GM08714 (cell line): ENCODE results near the gene MARCHF5.
"Not testable (repeated sequence)": the region's sequence is repeated elsewhere in the genome, so short reads cannot be mapped to it uniquely, and the experiment has no call there.

ENCODE experiments used
- H3K4me3 ChIP-seq: fragments of 200-500 bp; sonication (Bioruptor generic); 2 replicates; pipeline ENCODE4 v1.5.1; 2014; ENCODE audit warnings: mild to moderate bottlenecking, low read length, inconsistent platforms
- ZNF274 ChIP-seq: IDR thresholded peaks from 2 replicates; pipeline ENCODE4 v1.6.1; 2012; ENCODE audit warnings: mild to moderate bottlenecking, low read depth, low read length

MARCHF5 gene

DNA sequence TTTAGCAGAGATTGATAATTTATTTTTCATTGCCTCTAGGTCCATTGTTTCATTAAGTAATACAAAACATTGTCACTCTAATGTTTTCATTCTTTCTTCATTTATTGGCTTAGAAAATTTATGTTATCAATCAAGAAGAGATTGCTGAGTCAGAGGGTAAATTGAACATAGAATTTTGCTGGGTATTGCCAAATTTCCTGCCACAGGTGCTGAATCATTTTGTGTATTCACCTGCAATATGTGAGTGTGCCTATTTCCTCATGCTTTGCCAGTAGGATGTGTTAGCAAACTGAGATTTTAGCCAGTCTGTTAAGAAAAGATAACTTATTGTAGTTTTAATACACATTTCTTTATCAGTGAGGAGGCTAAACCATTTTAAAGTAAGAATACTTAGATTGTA is 38.0 kb downstream of the MARCHF5 start:
- no peak for TF ChIP-seq ZNF274
- no peak overlapping the region for H3K4me3 ChIP-seq

DNA sequence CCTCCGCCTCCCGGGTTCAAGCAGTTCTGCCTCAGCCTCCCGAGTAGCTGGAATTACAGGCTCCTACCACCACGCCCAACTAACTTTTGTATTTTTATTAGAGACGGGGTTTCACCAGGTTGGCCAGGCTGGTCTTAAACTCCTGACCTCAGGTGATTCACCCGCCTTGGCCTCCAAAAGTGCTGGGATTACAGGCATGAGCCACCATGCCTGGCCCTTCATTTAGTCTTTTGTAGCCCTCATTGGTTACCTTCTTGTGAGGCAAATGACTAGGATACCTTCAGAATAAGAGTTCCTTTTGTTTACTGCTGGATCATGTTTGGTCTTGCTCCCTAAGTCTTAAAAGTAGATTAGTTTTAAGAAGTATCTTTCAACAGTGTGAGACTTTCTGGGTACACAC is 39.0 kb downstream of the MARCHF5 start:
- not testable (repeated sequence) for H3K4me3 ChIP-seq

DNA sequence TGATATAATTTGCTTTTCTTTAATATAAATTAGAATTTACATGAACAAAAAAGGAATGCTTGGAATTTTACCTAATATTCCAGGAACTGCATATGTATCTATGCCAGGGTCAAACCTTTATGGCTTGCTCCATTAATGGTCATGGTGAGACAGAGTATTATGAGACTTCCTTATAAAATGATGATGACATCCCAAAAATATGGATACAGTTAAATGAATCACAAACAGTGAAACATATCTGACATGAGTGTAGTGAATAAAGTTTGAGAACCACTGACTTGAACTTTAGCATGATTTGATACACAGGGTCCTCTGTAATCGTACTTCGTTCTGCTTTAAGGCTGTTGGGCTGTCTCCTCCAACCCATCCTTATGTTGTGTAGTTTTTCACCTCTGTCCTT is 51.8 kb downstream of the MARCHF5 start:
- no peak overlapping the region for H3K4me3 ChIP-seq
- no peak for TF ChIP-seq ZNF274

DNA sequence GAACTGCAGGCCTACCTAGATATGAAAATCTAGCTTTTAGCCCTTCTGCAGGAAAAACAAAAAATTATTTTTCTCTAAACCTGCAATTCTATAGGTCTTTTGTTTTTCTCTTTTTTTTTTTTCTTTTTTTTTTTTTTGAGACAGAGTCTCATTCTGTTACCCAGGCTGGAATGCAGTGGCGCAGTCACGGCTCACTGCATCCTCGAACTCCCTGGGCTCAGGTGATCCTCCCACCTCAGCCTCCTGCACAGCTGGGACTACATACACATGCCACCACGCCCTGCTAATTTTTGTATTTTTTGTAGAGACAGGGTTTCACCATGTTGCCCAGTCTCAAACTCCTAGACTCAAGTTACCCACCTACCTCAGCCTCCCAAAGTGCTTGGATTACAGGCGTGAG is 54.6 kb downstream of the MARCHF5 start:
- not testable (repeated sequence) for H3K4me3 ChIP-seq

DNA sequence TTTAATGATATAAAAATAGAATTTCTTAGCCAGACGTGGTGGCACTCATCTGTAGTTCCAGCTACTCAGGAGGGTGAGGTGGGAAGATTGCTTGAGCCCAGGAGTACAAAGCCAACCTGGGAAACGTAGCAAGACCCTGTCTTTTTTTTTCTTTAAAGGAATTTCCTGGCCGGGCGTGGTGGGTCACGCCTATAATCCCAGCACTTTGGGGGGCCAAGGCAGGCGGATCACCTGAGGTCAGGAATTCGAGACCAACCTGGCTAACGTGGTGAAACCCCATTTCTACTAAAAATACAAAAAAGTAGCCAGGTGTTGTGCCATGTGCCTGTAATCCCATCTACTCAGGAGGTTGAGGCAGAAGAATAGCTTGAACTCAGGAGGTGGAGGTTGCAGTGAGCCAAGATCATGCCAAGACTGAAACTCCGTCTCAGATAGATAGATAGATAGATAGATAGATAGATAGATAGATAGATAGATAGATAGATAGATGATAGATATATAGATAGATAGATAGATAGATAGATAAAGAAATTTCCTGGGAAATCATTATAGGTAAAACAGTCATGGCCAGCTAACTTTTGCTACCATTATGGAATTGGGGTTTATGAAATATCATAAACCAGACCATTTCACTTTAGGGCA is 56.2 kb downstream of the MARCHF5 start:
- H3K4me3 ChIP-seq: not testable (repeated sequence)

DNA sequence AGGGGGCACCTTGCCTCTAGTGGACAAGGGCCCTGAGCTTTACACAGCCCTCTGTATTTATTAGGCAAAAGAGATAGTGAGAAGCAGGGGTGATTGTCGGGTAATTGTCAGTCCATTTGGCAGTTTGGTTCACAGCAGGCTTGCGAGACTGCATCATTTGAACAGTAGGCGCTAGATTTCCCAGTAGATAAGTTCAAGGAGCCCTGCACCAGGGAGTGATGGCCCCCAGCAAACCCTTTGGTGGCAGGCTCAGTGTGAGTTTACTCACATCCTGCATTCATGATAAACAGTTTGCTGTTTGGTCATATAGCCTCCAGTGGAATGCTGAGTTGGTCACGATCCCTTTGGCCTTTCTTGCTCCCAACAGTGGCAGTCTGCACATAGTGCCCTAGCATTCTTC is 59.4 kb downstream of the MARCHF5 start:
- no peak for TF ChIP-seq ZNF274
- H3K4me3 ChIP-seq: no peak overlapping the region

DNA sequence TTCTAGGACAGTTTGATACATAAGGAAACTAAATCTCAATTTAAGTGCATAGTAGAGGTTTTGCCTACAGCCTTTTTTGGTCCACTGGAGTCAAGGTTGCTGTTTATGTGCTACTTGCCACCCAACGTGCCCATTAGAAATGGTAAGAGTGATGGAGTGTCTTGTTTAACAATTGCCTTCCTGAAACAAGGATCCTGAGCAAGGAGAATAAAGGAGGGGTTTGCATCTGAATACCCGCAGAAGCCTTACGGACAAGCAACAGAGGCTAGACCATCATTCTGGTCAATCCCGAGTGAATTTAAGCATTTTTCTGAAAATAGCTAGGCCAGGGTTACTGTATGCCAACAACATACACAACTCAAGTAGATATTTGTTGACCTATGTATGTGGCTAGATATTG is 63.6 kb downstream of the MARCHF5 start:
- H3K4me3 ChIP-seq: no peak overlapping the region

DNA sequence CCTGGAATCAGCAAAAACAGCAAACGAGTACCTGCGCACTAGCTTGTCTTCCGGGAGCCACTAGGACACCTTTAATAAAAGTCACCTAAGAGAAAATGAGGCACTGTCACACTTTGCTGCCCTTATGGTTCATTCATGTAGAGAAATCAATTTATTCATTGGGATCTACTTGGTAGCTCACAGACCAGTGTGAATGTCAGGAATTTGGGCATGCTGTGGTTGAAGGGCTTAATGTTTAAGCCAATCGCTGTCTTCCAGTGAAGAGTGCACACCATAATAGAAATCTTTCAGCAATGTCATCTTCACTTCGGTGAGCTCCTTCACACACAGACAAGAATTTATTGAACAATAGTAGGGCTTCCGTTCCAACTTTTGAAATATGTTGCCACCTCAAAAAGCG is 65.1 kb downstream of the MARCHF5 start:
- no peak for TF ChIP-seq ZNF274
- H3K4me3 ChIP-seq: no peak overlapping the region

More for the DNA sequence above, 63.6 kb downstream of the MARCHF5 start:
- TF ChIP-seq ZNF274: no peak

DNA sequence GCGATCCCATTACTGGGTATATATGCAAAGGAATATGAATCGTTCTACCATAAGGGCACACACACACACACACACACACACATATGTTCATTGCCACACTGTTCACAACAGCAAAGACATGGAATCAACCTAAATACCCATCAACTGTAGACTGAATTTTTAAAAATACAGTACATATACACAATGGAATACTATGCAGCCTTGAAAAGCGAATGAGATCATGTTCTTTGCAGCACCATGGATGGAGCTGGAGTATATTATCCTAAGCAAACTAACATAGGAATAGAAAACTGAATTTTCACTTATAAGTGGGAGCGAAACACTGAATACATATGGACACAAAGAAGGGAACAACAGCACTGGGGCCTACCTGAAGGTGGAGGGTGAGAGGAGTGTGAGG is 72.5 kb downstream of the MARCHF5 start:
- no peak for TF ChIP-seq ZNF274

DNA sequence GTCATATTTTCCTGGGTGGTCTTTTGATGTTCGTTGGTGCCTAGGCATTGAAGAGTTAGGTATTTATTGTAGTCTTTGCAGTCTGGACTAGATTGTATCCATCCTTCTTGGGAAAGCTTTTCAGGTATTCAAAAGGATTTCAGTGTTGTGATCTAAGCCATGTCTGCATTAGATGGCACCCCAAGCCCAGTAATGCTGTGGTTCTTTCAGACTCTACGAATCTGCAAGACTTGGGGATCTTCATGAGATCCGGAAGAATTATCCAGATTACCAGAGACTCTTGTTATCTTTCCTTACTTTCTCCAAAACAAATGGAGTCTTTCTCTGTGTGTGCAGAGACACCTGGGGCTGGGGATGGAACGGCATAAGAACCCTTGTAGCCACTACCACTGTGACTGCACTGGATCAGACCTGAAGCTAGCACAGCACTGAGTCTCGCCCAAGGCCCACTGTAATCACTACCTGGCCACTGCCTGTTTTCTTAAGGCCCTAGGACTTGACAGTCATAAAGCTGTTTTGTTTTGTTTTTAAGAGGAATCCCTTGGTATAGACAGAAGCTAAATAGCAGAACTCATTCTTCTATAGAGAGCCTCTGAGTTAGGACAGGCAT is 75.5 kb downstream of the MARCHF5 start:
- TF ChIP-seq ZNF274: no peak
- no peak overlapping the region for H3K4me3 ChIP-seq

More for the DNA sequence above, 72.5 kb downstream of the MARCHF5 start:
- H3K4me3 ChIP-seq: no peak overlapping the region

DNA sequence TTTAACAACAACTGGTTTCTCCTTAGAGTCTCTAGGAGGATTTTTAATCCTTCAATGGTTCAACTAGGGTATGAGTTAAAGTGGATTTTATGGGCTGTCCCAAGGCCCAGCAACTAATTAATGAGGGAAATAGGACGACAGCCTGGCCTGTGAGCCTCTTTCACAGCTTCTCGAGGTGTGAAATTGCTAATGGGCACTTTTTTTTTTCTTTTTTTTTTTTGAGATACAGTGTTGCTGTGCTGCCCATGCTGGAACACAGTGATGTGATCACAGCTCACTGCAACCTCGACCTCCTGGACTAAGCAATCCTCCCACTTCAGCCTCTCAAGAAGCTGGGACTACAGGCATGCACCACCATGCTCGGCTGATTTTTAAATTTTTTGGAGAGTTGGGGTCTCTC is 87.0 kb downstream of the MARCHF5 start:
- H3K4me3 ChIP-seq: no peak overlapping the region
- no peak for TF ChIP-seq ZNF274

DNA sequence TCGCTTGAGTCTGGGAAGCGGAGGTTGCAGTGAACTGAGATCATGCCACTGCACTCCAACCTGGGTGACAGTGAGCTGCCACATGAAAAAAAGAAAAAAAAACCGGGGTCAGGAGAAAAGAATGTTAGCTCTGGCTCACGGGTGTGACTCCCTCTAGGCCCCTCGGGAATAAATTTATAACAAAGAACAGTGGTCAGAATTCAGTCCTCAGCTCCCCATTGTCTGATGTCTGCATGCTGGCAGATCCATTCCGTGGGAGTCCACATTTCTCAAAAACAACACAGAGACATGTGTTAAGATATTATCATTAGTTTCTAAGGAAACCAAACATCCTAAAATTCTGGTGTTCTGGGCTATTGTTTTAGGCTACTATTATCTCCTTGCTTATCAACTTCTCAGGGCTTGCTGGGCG is 90.6 kb downstream of the MARCHF5 start:
- H3K4me3 ChIP-seq: no peak overlapping the region
- no peak for TF ChIP-seq ZNF274

DNA sequence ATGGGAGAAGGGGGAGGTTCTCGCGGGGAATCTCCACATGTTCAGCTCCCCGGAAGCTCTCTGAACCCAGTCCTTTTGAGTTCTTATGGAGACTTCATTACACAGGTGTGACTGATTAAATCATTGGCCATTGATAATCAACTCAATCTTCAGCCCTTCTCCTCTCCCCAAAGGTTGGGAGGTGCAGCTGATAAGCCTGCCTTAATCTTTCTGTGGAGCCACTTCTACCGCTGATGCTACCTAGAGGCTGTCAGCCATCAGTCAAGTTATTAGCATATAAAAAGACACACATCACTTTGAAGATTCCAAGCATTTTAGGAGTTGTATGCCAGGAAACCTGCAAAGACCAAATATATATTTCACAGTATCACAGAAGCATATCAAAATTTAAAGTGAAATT is 91.7 kb downstream of the MARCHF5 start:
- H3K4me3 ChIP-seq: no peak overlapping the region
- no peak for TF ChIP-seq ZNF274

DNA sequence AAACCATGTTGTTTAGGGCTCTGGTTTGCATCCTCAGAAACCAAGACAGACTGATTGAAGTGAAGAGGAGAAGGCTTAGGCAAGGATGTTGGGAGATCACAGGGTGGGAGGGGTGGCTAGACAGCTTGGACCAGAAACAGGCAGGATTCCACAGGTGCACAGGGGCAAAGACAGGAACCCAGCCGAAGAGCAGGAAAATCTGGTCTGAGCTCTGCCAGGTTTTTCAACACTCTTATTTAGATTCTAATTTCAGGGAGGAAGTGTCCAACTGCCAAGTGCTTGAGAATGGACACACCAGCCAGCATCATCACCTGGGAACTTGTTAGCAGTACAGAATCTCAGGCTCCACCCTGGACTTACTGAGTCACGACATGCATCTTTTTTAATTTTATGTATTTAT is 93.8 kb downstream of the MARCHF5 start:
- TF ChIP-seq ZNF274: no peak
- no peak overlapping the region for H3K4me3 ChIP-seq

DNA sequence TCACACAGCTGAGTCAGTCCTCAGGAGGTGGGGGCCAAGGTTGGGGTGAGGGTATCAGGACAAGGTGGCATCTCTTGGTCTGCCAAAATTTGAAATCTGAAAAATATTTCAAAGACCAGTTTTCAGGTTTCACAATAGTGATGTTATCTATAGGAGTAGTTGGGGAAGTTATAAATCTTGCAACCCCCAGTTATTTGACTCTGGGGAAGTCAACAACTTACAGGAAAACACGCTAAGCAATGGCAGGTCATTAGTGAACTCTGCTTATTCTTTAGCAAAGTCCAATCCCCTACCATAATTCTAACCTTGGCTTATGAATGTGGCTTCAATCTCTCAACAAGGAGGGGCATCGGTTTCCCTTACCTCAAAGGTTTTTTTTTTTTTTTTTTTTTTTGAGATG is 94.9 kb downstream of the MARCHF5 start:
- no peak overlapping the region for H3K4me3 ChIP-seq
- no peak for TF ChIP-seq ZNF274

DNA sequence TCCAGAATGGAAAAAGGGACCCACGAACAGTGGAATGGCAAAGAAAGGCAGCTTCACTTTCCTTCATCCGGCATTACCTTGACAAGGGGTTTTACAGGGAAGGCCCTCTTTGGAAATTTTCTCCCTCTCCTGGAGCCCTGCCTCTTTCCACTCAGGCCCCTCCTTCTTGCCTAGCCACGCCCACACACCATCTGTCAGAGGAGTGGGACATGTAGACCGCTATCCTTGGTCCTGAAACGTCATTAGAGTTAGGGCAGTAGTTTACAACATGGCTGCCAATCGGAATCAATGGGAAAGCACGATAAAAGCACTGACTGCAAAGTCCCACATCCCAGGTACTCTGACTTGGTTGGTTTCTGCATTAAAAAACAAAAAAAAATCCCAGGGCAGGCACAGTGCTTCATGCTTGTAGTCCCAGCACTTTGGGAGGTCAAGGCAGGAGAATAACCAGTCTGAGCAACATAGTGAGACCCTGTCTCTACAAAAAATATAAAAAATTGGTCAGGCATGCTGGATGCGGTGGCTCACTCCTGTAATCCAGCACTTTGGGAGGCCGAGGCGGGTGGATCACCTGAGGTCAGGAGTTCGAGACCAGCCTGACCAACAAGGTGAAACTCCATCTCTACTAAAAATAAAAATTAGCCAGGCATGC is 96.4 kb downstream of the MARCHF5 start:
- no peak for TF ChIP-seq ZNF274
- no peak overlapping the region for H3K4me3 ChIP-seq

DNA sequence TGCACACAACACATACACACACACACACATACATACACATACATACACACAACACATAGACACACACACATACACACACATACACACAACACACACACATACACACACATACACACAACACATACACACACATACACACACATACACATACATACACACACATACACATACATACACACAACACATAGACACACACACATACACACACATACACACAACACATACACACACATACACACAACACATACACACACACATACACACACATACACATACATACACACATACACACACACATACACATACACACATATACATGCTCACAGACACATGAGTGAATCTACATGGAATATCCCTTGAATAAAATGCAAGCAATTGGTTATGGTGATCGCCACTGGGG is 102.2 kb downstream of the MARCHF5 start:
- H3K4me3 ChIP-seq: not testable (repeated sequence)
